GM21381 (cell line): ENCODE measurements around the gene BANP.
"Not testable (repeated sequence)": the region's sequence is repeated elsewhere in the genome, so short reads cannot be mapped to it uniquely, and the experiment has no call there.

ENCODE experiments used
- ATAC-seq: cut with Tn5 transposase; IDR thresholded peaks from one replicate; pipeline ENCODE4 v1.9.1; 2021; ENCODE audit warnings: mild to moderate bottlenecking, moderate library complexity; ENCODE audit not compliant: unreplicated experiment

BANP gene

GRCh38 chr16:88043208-88043910 lies 92.1 kb downstream of the BANP start:
- ATAC-seq: not testable (repeated sequence)

GRCh38 chr16:88044121-88044581 lies 92.9 kb downstream of the BANP start:
- peak; percentile 42 for ATAC-seq

GRCh38 chr16:88045361-88045760 lies 94.1 kb downstream of the BANP start:
- not testable (repeated sequence) for ATAC-seq

- ATAC-seq: peak; percentile 83
Measured at GRCh38 chr16:88045820-88046303, 94.6 kb downstream of the BANP start.

DNA sequence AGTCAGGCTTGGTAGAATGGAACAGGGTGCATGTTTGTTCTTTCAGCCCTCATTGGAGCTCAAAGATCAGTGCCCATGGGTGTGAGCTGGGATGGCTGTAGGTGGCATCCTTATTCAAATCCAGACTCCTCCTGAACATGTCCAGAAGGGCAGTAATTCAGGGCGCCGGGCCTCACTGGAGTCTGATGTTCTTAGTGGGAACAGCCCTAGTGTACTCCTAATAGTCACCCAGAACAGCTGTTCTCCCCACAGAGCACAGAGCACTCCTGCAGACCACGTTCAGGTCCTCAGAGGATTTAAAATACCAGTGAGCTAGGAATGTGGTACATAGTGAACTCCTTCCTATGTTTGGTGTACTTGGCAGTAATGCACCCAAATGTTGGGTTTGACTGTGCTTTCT lies 96.2 kb downstream of the BANP start:
- no peak for ATAC-seq

DNA sequence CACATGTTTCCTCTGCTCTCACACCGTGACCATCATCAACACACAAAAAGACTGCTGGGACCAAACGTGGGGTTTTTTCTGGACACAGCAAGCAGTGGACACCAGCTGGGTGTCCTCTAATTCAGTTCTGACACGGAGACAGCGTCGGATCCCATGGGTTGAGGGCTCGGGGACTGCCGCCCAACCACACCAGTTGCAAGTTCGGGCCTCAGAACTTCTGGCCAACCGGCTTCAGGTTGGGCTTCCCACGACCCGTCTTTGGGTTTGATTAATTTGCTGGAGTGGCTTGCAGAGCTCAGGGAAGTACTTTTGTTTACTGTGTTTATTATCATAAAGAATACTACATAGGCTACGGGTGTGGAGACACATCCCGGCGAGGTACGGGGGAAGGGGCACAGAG lies 97.8 kb downstream of the BANP start:
- no peak for ATAC-seq

- ATAC-seq: no peak
Measured at GRCh38 chr16:88049561-88050545, 98.6 kb downstream of the BANP start.

DNA sequence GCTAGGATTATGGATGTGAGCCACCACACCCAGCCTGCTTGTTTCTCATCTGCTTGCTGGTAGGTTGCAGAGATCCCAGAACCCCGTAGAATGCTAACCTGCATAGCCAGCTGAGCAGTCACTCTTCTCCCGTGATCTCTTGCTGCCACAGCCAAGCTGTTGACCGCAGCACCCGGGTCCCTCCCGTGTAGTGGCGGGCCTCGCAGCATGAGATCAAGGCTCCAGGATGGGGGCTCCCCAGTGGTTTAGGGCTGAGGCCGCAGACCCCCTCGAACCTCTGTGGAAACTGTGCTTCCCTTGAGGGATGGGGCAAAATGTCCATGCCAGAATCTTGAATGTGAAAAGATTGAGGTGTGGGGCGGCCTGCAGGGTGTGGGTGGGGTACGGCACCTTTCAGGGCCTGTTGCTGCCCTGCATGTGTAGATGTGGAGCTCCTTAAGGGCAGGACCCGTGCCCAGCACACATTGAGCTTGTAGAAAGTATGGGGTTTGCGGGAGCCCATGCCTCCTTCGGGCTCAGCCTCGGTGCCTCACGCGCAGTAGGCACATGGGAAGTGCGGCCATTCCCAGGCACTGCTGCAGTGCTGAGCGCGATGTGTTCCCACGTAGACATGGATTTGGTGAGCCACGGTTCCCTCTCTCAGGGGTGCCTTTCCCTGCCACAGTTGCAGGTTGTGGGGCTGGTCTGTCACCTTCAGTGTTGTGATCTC lies 99.9 kb downstream of the BANP start:
- no peak for ATAC-seq

- no peak for ATAC-seq
Measured at GRCh38 chr16:88052661-88053060, 101.4 kb downstream of the BANP start.

DNA sequence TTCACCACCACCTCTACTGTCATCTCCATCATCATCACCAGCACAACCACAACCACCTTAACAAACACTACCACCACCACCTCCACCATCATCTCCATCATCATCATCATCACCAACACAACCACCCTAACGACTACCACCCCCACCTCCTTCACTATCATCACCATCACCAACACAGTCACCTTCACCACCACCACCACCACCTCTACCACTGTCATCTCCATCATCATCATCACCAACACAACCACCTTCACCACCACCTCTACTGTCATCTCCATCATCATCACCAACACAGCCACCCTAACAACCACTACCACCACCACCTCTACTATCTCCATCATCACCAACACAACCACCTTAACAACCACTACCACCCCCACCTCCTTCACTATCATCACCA lies 102.2 kb downstream of the BANP start:
- ATAC-seq: not testable (repeated sequence)

DNA sequence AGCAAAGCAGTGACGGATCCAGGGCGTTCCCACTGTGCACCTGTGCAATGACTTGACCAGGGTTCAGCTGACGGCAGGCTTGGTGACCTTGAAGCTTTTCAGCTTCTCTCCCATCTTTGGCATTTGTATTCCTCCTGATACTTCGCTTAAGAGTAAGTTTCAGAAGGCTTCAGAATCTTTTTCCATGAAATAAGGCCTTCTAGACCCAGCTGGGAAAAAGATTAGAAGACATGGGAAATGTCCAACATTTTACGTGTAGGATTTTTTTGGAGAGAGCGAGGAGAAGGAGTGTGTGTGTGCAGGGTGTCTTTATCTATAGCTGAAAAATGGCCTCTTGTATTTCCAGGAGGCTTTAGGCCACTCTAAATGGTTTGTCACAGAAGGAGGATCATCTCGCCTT lies 104.1 kb downstream of the BANP start:
- ATAC-seq: no peak

- no peak for ATAC-seq
Measured at GRCh38 chr16:88056212-88056611, 105.0 kb downstream of the BANP start.

GRCh38 chr16:88057656-88058055 lies 106.4 kb downstream of the BANP start:
- ATAC-seq: no peak

GRCh38 chr16:88058136-88058535 lies 106.9 kb downstream of the BANP start:
- ATAC-seq: no peak

- ATAC-seq: no peak
Measured at GRCh38 chr16:88058817-88059216, 107.6 kb downstream of the BANP start.

DNA sequence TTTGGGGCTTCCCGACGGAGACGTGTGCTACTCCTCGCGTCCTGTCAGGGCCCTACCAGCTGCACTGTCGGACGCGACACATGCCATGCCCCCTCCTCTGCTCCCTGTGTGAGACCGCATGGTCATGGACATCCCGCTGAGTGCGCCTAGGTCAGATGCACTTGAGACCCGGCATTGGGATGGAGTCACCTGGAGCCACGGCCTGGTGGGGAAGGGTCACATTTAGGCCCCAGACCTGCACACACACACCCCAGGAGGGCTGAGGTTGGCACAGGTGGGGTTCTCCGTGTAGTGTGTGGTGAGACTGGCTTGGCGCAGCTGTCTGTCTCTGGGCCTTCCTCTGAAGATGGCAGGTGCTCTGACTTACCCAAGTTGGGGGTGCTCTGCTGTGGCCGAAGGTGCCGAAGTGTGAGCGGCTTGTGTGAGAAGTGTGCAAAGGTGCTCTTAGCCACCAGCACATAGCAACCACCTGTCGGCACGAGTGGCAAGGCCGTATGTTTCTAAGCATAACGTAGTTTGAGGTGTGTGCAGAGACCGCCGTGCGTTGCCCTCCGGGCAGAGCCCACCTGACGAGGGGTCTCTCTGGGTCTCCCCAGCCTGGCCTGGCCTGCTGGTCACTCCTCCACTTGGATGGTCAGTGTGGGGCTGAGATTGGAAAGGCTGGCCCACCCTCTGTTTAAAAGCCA lies 108.6 kb downstream of the BANP start:
- ATAC-seq: no peak

DNA sequence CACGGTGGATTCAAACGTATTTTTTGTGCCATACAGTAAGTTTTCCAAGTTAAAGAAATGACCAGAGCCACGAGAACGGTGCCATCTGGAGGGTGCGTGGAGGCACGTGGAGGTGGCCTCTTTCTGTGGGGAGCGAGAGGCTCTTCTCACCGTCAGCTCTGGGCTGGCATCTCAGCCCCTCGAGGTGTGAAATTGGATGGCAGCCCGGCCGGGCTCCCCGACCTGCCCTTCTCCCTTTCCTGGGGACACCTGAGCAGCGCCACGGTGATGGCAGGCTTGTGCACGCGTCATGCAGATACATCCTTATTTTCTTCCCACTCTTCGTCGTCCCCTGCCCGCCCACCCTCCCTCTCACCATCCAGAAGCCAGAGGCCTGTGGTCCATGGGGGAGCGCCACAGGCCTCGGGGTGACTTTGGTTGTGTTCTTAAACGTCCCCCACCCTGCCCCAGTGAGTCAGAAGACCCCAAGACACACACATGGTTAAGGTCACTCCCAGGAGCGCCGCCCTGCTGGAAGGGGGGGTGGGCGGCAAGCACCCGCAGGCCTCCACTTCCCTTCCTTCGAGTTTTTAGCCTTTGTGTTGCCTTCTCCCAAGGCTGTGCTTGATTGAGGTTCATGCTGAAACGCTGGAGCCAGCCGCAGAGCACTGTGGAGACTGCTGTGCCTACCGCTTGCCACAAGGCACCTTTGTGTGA lies 109.4 kb downstream of the BANP start:
- ATAC-seq: no peak

DNA sequence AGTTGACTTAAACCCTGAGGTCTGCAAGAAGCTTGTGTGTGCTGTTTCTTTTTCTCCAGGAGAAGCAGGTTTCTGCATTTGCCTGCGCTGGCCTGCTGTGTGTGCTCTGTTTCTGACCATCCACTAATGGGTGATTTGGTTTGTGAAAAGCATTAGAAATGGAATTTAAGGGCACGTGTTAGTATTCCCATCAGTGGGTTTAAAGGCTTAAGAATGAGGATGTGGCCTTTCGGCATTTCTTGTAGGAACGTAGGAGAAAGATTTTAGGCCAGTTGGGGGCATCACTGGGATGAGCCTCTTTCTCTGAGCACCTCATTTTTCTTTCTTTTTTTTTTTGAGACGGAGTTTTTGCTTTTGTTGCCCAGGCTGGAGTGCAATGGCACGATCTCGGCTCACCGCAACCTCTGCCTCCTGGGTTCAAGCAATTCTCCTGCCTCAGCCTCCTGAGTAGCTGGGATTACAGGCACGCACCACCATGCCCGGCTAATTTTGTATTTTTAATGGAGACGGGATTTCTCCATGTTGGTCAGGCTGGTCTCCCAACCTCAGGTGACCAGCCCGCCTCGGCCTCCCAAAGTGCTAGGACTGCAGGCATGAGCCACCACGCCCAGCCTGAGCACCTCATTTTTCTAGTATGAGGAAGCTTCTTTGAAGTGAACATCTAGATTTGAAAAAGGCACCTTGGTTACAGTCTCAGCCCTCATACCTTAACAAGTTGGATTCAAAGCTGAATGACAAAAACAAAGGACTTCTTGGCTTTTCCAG lies 110.3 kb downstream of the BANP start:
- ATAC-seq: no peak
